GM18858 (cell line): ENCODE measurements around the gene PRSS27.
A peak's percentile ranks its signal among the peaks of the same experiment; 100 is the strongest.
"Not testable (repeated sequence)": the region's sequence is repeated elsewhere in the genome, so short reads cannot be mapped to it uniquely, and the experiment has no call there.

ENCODE experiments used
- ATAC-seq: cut with Tn5 transposase; IDR thresholded peaks from one replicate; pipeline ENCODE4 v1.9.1; 2021; ENCODE audit not compliant: unreplicated experiment

PRSS27 gene

GRCh38 chr16:2698103-2698870, 21.7 kb downstream of the PRSS27 start:
- ATAC-seq = no peak

- ATAC-seq = no peak
These were observed 22.5 kb downstream of the PRSS27 start for GRCh38 chr16:2697401-2697948.

- not testable (repeated sequence) for ATAC-seq
These were observed 23.3 kb downstream of the PRSS27 start for GRCh38 chr16:2696601-2697250.

DNA sequence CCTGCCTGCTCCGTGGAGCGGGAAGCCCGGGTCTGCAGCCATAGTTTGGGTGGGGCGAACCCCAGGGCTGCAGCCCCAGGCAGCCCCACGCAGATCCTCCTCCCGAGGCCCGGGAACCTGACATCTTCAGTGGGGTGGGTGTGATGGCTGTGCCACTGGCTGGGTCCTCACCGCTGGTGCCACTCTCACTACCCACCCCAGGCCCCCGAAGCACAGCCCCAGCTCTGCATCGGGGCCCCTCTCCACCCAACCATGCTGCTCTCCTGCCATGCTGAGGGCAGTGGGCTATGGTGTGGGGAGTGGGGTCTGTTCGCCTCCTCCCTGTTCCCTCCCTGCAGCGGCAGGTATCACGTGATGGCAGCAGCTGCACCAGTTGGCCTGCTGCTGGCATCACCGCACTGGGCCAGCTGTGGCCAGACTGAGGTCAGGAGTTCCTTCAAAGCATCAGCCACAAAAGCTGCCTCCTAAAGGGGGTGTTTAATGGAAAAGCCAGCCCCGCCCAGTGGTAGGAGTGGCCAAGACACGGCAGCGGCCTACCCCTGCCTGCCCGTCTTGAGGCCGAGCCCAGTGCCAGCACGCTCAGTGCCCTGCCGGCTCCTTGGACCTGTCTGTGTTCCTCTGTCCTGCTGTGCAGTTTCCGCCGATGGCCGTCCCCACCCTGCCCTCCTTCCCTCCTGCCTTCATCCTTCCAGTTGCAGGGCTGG, 26.9 kb downstream of the PRSS27 start:
- no peak for ATAC-seq

- ATAC-seq = no peak
These were observed 27.6 kb downstream of the PRSS27 start for GRCh38 chr16:2692251-2692947.

DNA sequence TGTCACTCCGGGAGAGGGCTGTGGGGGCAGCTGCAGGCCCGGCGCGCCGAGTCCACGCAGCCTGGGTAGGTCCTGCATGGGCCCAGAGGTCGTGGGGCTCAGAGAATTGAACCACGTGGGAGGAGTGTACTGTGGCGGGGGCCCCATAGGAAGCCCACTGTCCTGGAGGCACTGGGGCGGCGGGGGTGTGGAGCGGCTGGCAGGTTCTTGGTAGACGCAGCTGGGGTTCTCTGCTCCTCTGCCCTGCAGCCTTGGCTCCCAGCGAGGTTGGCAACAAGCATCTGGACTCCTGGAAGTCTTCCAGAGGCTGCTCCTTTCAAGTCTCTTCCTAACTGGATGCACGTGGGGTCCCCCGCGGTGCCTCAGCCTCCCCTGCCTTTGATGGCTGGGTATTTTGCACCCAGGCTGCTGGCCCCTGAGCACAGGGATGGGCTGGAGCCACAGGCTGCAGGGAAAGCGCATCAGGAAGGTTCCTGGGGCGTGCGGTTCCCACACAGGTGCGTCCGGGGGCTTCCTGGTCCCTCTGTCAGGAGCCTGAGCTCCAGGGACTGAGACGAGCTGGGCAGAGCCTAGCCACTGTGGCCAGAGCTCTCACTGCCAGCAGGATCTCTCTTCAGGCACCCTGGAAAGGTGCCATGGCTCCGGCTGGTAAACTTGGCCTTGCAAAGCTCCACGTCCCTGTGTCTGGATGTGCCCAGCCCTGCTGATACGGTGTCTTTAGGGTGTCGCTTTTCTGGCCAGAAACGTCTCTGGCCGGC, 28.4 kb downstream of the PRSS27 start:
- ATAC-seq = no peak

DNA sequence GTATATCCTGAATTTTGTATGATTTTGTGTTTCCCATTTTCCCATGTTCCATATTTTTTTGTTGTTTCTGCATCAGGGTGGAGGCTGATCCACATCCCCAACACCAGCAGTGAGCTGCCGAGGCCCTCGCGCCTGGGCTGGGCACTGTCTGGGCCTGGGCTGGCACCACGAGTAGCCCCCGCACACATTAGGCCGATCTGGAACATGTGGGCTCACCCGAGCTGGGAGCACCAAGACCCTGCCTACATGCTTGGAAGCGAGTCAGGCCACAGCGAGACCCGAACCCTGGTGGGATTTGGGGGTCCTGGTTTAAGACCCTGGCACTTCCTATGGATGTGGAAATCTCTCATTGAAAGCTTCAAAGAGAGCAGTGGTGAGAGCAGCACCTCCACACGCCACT, 29.2 kb downstream of the PRSS27 start:
- ATAC-seq = no peak

GRCh38 chr16:2689968-2690801, 29.8 kb downstream of the PRSS27 start:
- ATAC-seq = no peak

DNA sequence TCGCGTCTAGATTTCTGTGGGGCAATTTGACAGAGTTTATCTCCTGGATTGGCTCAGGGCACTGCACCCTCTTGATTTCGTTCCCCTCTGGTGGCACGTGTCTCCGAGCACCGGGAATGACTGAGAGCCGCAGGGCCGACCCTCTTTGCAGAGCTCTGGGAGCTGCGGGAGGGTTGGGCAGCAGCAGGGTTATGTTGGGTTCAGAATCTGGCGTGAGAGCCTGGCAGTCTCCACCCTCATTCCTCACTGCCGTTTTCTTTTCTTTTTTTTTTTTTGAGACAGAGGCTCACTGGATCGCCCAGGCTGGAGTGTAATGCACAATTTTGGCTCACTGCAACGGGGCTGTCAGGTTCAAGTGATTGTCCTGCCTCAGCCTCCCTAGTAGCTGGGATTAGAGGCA, 30.6 kb downstream of the PRSS27 start:
- ATAC-seq = not testable (repeated sequence)

DNA sequence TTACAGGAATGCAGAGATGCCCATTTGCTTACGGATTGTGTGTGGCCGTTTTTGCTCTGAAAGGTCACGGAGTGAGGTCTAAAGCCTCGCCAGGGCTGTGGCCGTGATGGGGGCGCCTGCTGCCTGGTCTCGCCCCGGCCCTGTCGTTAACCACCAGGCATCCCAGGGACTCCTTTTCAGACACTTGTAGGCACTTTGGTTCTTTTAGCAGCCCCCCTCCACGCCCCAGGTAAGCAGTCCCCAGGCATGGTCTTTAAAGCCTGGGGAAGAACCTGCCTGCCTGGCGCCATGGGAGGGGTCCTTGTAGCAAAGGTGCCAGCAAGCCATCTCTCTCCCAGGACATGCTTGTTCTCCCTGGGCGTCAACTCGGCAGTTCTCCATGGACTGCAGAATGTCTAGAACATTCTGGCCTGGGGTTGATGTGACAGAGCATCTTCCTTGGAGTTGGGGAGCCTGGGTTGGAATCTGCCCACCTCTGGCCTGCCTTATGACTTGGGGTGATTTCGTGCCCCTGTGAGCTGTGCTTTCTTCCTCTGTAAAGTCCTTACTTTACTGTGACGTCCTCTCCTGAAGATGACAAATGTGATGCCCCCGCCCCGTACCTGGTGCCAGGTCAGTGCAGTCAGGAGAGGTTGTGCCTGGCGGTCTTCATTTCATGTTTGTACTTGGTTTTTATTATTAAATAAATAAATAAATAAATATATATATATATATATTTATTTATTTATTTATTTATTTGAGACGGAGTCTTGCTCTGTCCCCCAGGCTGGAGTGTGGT, 32.3 kb downstream of the PRSS27 start:
- ATAC-seq = no peak

DNA sequence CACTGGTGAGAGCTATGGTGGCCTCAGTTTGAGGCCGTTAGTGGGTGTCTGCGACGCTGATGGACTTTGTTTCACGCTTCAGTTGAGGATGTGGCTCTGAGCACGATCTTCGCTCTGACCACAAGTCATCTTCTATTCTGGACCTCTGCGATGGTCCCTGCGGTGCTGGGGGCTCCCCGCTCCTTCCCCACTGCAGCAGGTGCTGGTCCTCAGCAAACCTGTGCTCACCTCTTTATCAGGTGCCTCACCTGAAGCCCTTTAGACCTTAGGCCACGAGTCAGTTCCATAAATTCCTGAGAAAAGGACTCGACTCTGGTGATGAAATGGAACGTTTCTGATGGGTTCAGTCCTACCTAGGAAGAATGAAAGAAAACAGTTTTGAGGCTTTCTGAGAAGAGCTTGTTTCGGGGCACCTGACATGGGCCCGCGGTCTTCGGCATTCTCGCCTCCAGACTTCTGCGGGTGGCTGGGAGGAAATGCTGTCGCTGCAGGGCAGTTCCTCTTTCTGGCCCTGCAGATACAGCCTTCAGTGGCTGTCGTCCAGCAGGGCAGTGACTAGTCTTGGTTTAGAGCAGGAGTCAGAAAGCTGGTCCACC, 33.0 kb downstream of the PRSS27 start:
- ATAC-seq = no peak

GRCh38 chr16:2686075-2686474, 33.9 kb downstream of the PRSS27 start:
- not testable (repeated sequence) for ATAC-seq

- not testable (repeated sequence) for ATAC-seq
These were observed 37.0 kb downstream of the PRSS27 start for GRCh38 chr16:2683041-2683440.

DNA sequence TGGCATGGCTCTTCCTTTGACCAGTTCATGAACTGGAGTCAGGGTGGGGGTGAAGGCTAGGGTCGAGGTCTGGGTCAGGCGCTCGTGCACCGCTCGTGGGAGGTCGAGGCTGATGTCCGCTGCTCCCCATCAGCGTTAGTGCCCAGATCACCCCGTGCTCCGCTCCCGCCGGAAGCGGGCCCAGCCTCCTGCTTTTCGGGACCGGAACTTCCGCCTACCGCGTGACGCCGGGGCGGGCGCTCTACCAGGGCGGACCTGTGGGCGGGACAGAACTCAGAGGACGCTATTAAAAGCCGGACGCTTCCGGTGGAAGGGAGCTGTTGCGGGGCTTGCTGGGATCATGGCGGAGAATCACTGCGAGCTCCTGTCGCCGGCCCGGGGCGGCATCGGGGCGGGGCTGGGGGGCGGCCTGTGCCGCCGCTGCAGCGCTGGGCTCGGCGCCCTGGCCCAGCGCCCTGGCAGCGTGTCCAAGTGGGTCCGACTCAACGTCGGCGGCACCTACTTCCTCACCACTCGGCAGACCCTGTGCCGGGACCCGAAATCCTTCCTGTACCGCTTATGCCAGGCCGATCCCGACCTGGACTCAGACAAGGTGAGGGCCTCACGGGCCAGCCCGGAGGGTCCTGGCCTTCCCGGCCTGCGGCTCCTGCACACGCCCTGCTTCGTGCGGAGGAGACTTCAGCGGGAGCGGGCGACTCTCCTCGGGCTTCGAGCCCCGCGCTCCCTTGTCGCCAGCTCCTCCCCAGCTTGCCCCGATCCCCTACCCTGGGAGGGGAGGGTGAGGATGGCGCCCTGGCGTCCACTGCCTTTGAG, 37.6 kb downstream of the PRSS27 start, which contains the start of gene KCTD5:
KCTD5 (plus strand) TSS at position 315 of the 813 bp plus-strand sequence; CDS start at position 341, 26 bp downstream.
- ATAC-seq = peak; percentile 34

GRCh38 chr16:2680360-2680759, 39.7 kb downstream of the PRSS27 start:
- ATAC-seq = not testable (repeated sequence)

DNA sequence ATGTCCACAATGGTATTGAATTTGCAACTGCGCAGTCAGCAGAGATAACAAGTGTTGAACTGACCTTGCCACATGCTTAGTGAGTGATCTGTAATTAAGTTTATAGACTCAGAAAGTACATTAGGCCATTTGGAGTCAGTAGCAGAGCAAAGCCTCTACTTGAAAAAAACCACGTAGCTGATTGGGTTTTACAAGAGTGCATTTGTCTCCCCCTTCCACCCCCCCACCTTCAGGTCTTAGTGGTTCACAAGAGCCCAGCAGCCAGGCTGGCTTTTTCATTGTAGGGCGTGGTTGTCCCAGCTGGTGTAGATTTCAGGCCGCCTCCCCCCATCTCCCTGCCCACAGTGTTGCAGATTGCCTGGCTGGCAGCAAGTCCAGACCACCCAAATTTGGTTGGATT, 40.1 kb downstream of the PRSS27 start:
- not testable (repeated sequence) for ATAC-seq
